GM12873 (cell line): Measurements from ENCODE around the gene ATF5.

ENCODE experiments used
- TF ChIP-seq, protein P1 (sequence below): IDR thresholded peaks from 2 replicates; pipeline ENCODE4 v1.5.1; 2012; ENCODE audit warnings: low read depth, mild to moderate bottlenecking, moderate library complexity, low read length, control low read depth; ENCODE audit not compliant: insufficient read depth; ENCODE audit errors: missing control alignments

Gene ATF5

DNA sequence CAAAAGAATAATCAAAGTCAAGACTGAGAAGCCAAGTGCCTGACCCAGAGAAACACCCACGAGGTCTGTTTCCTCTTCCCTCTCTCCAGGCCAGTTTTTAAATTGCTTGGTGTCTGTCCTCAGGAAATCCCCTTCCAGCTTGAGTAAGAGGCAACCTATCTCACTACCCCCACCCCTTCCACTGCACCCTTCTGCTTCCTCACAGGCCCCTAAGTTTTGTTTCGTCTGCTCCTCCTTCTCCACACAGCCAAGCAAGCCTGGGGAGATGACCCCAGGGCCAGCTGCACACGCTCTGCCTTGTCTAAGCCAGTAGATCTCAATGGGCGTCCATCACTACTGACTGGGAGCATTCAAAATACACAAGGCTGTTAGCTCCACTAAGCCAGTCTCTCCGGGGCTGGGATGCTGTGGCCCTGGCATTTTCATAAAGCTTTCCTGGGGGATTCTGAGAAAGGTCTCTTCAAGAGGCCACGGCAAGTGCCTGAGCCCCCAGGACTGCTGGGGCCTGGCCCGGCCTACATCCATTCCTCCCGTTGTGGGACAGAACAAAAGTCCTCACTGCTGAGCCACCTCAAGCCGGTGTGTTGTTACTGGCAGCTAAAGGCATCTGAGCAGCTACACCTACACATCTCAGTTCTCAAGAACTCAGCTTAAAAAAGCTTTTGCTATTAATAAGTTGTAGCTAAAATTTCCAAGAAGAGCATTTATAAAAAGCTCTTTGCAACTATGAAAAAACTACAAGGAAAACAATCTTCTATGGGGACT, 17.4 kb upstream of the ATF5 start:
- TF ChIP-seq, protein P1, sequence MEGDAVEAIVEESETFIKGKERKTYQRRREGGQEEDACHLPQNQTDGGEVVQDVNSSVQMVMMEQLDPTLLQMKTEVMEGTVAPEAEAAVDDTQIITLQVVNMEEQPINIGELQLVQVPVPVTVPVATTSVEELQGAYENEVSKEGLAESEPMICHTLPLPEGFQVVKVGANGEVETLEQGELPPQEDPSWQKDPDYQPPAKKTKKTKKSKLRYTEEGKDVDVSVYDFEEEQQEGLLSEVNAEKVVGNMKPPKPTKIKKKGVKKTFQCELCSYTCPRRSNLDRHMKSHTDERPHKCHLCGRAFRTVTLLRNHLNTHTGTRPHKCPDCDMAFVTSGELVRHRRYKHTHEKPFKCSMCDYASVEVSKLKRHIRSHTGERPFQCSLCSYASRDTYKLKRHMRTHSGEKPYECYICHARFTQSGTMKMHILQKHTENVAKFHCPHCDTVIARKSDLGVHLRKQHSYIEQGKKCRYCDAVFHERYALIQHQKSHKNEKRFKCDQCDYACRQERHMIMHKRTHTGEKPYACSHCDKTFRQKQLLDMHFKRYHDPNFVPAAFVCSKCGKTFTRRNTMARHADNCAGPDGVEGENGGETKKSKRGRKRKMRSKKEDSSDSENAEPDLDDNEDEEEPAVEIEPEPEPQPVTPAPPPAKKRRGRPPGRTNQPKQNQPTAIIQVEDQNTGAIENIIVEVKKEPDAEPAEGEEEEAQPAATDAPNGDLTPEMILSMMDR = no peak

DNA sequence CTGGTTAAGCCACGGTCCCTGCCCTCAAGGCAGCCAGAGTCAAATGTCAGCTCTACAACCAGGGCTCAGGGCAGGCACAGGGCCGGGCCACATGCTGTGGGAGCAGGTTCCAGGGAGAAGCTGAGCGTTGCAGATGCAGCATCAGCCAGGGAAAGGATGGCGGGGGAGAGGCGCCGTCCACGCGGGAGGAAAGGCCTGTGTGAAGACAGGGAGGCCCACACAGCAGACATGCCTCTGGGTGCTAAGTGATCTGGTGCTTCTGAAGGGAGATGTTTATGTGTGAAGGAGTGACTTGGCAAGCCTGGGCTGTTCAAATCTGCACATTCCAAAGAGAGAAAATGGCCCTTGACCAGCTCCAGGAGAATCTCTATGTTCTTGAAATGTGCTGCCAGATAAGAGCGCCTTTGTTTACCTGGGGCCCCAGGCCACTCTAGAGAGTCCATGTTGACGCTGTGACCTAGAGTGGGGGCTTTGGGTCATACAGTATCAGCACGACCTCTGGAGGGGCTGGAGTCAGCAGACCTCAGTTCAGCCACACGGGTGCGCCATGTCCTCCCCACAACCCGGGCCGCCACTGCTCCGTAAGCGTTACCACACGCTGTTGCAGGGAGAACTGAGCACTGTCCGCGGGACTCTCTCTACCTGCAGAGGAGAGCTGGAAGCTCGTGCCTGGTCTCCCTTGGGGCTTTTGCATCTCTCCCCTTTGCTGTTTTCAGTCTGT, 15.9 kb upstream of the ATF5 start:
- TF ChIP-seq, protein P1 = peak; percentile 43

DNA sequence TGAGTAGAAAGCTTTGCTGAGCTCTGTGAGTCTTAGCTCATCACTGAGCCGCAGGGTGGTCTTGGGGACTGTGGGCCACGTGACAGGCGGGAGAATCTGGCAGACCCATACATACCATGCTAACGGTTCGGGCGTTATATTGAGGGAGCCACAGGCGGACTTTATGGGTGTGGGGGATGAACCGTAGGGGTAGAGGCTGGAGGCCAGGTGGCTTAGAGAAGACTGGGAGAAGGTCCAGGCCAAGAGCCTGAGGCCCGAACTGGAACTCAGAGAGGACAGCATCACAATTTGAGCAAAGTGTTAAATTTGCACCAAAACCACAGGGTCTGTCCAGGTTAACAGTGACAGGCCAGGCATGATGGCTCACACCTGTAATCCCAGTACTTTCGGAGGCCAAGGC, 15.3 kb upstream of the ATF5 start:
- TF ChIP-seq, protein P1 = no peak

DNA sequence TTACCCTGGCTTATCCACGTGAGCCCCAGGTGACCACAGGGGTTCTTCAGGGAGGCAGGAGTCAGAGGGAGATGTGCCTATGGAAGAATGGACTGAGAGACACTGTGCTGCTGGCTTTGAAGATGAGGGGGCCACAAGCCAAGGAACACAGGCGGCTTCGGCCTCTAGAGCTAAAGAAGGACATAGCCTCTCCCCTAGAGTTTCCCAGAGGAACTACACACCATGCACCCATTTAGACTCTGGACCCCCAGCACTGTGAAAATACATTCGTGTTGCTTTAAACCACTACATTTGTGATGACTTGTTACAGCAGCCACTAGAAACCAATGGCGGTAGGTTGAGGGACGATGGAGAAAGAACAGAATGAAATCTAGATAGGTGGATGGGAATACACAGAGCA, 13.7 kb upstream of the ATF5 start:
- TF ChIP-seq, protein P1 = peak; percentile 50

DNA sequence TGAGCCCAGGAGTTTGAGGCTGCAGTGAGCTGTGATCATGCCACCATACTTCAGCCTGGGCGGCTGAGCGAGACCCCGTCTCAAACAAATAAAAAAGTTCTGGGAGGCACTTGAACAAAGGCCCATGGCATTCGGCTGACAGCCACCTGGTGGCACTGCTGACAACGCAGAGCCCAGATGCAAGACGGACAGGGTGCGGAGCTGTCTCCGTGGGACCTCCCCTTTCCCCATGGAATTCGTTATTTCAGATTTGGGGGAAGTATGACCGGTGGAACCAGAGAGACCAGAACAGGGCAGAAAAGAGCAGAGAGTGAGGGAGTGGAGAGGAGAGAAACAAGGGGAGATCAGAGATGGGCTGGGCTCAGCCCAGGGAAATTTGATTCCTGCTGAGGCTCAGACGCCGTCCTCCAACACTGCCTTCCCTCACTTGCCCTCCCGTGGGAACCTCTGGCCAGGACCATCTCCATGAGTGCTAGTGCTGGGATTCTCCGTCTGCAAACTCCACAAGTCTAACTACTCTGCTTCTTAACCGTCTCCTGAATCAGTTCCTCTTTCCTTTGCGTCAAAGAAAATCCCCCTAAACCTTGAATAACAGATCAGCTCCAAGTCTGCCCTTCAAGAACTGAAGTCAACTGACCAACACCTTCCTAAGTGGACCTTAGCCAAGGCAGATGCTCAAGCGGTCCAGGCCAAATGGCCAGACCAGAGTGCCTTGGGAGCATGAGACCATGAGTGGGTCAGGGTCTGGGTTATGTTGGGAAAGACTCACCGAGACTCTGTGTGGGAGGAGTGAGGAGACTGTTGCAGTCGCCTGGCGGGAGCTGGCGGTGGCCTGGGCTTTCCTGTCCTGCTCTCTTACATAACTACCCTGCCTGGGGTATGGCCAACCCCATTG, 11.9 kb upstream of the ATF5 start:
- TF ChIP-seq, protein P1 = peak; percentile 28

DNA sequence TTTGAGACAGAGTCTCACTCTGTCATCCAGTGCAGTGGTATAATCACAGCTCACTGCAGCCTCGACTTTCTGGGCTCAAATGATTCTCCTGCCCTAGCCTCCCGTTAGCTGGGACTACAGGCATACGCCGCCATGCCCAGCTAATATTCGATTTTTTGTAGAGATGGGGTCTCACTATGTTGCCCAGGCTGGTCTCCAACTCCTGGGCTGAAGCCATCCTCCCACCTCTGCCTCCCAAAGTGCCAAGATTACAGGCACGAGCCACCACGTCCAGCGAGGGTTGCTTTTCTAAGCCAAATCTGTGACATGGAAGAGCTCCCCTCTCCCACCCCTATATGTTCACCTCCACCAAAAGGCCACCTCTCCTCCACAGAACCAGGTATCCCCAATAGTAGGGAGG, 10.9 kb upstream of the ATF5 start:
- TF ChIP-seq, protein P1 = no peak

DNA sequence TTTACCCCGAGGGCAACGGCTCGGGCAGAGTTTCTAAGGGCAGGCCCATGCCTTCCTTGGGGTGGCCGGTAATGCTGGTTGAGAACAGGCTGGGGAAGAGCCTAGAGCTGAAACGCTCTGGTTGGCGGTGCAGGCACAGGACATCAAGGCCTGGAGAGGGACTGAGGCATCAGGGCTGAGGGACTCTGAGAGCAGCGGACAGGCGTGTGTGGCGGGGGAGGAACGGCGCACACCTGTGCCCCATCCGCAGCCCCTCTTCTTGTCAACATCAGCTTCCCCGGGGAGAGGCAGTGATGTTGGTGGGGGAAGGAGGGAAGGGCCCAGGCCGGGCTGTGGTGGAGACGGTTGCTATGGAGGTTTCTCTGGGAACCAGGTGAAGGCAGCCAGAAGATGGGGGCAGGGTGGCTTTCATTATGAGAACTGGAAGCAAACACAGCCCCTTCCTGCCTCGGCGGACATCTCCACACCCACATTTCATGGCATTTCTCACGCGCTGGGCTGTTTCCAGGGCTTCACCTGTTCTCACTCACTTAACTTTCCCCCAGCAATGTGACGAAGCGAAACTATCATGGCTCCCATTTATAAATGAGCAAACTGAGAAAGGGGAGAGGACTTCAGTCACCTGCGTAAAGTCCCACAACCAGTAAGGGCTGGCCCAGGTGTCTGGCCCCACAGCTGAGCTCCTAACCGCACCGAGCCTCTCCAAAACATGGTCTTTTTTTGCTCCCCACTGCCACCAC, 8.2 kb upstream of the ATF5 start:
- TF ChIP-seq, protein P1 = no peak
